Epithelial cell of esophagus (primary cell): ENCODE data around the gene BCL7A.

Experiments used
- DNase-seq: peaks from one replicate; pipeline ENCODE4 v3.0.0; 2010; ENCODE audit warnings: low read depth
- H3K4me3 ChIP-seq: 2 replicates; pipeline ENCODE4 v1.5.1; 2011; ENCODE audit warnings: mild to moderate bottlenecking, low read length, control low read depth
- TF ChIP-seq, protein P1 (sequence below): IDR thresholded peaks from 2 replicates; pipeline ENCODE4 v1.5.1; 2011; ENCODE audit warnings: low read depth, mild to moderate bottlenecking, low read length, control low read depth, inconsistent platforms; ENCODE audit not compliant: insufficient read depth; ENCODE audit errors: missing control alignments

BCL7A gene

DNA sequence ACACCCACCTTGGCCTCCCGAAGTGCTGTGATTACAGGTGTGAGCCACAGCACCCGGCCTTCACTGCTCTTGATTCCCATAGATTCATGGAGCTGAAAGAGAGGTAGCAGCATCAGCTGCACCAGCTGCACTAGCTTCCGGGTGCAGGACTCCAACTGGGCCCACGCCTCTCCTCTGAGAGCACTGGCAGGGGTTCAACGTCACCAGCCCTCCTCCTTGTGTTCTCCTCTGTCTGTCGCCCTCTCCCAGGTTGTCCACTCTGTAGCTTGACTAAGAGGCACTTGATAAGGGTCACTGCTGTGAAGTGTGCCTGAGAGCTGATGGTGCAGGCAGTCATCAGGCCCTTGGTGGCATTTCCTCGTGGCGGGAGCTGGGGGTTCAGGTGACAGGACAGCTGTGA lies 85.2 kb downstream of the BCL7A start:
- no peak for DNase-seq
- H3K4me3 ChIP-seq, result no peak overlapping the region
- TF ChIP-seq, protein P1, sequence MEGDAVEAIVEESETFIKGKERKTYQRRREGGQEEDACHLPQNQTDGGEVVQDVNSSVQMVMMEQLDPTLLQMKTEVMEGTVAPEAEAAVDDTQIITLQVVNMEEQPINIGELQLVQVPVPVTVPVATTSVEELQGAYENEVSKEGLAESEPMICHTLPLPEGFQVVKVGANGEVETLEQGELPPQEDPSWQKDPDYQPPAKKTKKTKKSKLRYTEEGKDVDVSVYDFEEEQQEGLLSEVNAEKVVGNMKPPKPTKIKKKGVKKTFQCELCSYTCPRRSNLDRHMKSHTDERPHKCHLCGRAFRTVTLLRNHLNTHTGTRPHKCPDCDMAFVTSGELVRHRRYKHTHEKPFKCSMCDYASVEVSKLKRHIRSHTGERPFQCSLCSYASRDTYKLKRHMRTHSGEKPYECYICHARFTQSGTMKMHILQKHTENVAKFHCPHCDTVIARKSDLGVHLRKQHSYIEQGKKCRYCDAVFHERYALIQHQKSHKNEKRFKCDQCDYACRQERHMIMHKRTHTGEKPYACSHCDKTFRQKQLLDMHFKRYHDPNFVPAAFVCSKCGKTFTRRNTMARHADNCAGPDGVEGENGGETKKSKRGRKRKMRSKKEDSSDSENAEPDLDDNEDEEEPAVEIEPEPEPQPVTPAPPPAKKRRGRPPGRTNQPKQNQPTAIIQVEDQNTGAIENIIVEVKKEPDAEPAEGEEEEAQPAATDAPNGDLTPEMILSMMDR, result no peak

DNA sequence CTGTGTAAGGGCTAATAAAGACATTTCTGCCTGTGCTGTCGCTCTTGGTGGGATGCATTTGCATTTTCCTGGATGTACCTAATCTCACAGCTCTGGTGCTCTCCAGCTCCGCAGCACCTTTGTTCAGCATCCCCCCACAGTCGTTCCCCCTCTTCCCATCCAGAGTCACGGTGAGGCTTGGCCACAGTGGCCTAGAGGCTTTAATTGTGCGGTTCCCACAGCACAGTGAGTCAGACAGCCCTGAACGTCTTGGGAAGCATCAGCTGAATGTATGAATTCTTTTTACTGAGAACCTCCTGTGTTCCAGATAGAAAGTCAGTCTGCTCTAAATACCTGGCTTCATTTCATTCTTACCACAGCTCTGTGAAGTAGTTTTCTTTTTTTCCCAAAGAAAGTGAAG lies 85.6 kb downstream of the BCL7A start:
- H3K4me3 ChIP-seq, result no peak overlapping the region
- TF ChIP-seq, protein P1, result no peak

DNA sequence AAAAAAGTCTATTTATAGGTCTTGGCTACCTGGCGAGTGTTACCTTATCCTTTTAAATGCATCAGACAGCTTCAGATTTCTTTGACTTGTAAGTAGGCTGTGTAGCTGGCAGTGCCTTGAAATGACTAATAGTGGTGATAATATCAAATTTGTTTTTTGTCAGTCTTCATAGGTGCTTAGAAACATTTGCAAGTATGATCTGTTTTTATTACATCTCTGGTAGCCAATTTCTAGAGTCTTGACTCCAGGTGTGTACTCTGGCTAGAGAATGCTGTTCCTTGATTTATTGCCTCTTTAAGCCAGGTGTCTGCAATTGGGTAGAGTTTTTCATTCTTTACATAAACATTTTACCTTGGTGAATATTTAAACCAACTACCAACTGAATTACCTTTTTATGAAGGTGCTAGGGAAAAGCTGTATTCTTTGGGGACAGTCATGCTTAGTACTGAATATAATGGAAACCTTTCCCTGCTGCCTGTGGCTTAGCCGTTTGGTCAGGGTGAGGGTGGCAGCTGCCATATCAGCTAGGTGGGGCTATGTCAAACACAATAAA lies 89.5 kb downstream of the BCL7A start:
- TF ChIP-seq, protein P1, result no peak
- H3K4me3 ChIP-seq, result no peak overlapping the region
- DNase-seq, result peak; percentile 78

More for the DNA sequence above, 85.6 kb downstream of the BCL7A start:
- DNase-seq, result peak; percentile 68
